Rectal smooth muscle tissue (tissue), 1 donor: ENCODE data around the gene CCDC89.
"Not testable (repeated sequence)": the region's sequence is repeated elsewhere in the genome, so short reads cannot be mapped to it uniquely, and the experiment has no call there.

Experiments
- H3K27ac ChIP-seq: one replicate; pipeline ENCODE4 v1.7.0; 2013; ENCODE audit warnings: low read depth, low read length, inconsistent platforms
- H3K27me3 ChIP-seq: one replicate; pipeline ENCODE4 v1.7.0; 2013; ENCODE audit warnings: low read length; ENCODE audit not compliant: control insufficient read depth, insufficient read depth
- H3K36me3 ChIP-seq: one replicate; pipeline ENCODE4 v1.7.0; 2013; ENCODE audit warnings: low read length; ENCODE audit not compliant: control insufficient read depth, insufficient read depth
- H3K4me1 ChIP-seq: one replicate; pipeline ENCODE4 v1.7.0; 2013; ENCODE audit warnings: low read length; ENCODE audit not compliant: control insufficient read depth, insufficient read depth
- H3K4me3 ChIP-seq: one replicate; pipeline ENCODE4 v1.7.0; 2013; ENCODE audit warnings: low read length
- H3K9ac ChIP-seq: one replicate; pipeline ENCODE4 v1.7.0; 2013; ENCODE audit warnings: low read length

The CCDC89 gene

DNA sequence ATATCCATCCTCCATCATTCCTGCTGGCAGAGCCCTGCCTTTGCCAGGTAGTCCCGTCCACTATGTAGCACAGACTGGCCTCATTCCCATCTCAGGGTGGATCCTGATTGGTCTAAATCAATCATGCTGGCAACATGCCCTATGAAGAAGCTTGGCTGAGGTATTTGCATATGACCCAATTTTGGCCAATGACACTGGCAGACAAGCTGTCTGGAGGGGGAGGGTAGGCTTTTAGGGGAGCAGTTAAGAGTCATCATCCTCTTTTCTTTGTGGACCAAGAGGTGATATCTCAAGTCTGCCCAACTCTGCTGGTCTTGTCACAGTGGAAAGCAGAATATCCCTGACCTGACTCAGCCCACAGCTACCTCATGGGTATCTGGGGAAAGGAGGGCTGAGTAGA, 5.1 kb downstream of the CCDC89 start:
- H3K27ac ChIP-seq, result no peak overlapping the region
- no peaks in the 10 kb centered on the region for H3K27me3 ChIP-seq
- H3K4me3 ChIP-seq, result no peak overlapping the region

DNA sequence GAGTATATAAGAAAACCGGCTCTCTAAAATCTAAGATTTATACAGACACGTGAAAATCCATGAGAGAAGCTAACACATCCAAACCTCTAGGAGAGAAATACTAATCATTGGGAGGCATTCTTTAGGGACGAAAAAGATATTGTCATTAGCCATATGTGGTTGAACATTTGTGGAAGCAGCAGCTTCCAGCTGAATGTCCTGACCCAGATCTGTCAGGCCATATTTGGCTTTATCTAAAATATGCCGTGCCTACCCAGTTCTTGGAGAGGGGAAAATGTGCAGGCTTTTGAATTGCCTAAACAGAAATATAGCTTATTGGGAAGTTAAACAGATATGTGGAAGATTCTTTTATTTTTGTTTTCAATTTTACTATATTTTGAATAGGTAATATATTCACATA, 6.4 kb downstream of the CCDC89 start:
- no peak overlapping the region for H3K4me3 ChIP-seq
- no peaks in the 10 kb centered on the region for H3K36me3 ChIP-seq
- H3K27ac ChIP-seq, result no peak overlapping the region
- no peak overlapping the region for H3K9ac ChIP-seq
- H3K4me1 ChIP-seq, result no peaks in the 10 kb centered on the region
- H3K27me3 ChIP-seq, result no peaks in the 10 kb centered on the region

More for the DNA sequence above, 5.1 kb downstream of the CCDC89 start:
- Histone ChIP-seq H3K9ac (no peak overlapping the region), H3K4me1 (peaks cover 11% of the 10 kb centered on the region), H3K36me3 (no peaks in the 10 kb centered on the region)

DNA sequence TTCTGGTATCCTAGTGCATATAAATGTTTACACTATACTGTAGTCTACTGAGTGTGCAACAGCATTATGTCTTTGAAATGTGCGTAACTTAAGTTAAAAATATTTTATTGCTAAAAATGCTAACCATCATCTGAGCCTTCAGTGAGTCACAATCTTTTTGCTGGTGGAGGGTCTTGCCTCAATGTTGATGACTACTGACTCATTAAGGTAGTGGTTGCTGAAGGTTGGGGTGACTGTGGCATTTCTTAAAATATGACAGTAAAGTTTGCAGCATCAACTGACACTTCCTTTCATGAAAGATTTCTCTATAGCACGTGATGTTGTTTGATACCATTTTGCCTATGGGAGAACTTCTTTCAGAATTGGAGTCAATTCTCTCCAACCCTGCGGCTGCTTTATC, 12.6 kb downstream of the CCDC89 start:
- Histone ChIP-seq H3K4me3 (no peak overlapping the region), H3K9ac (no peak overlapping the region), H3K27me3 (no peaks in the 10 kb centered on the region), H3K27ac (no peak overlapping the region), H3K4me1 (no peaks in the 10 kb centered on the region), H3K36me3 (no peaks in the 10 kb centered on the region)

DNA sequence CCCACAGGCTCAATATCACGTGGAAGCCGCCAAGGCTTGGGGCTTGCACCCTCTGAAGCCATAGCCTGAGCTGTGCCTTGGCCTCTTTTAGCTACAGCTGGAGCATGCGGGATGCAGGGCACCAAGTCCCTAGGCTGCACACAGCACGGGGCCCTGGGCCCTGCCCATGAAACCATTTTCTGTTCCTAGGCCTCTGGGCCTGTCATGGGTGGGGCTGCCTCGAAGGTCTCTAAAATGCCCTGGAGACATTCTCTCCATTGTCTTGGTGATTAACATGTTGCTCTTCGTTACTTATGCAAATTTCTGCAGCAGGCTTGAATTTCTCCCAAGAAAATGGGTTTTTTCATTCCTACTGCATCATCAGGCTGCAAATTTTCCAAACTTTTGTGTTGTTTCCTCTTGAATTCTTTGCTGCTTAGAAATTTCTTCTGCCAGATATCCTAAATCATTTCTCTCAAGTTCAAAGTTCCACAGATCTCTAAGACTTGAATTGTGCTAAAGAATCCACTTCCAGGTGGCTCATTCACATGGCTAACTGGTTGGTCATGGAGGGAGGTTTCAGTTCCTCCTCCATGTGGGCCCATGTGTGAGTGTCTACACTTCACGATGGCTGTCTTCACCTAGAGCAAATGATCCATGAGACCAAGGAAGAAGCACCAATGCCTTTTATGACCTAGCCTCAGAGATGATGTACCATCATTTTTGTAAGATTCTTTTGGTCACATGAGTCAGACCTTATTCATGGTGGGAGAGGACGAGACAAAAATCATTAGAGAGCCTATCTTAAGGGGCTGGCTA, 13.7 kb downstream of the CCDC89 start:
- no peak overlapping the region for H3K4me3 ChIP-seq
- H3K36me3 ChIP-seq, result no peaks in the 10 kb centered on the region
- H3K9ac ChIP-seq, result no peak overlapping the region
- H3K27ac ChIP-seq, result no peak overlapping the region
- H3K27me3 ChIP-seq, result no peaks in the 10 kb centered on the region
- H3K4me1 ChIP-seq, result no peaks in the 10 kb centered on the region

DNA sequence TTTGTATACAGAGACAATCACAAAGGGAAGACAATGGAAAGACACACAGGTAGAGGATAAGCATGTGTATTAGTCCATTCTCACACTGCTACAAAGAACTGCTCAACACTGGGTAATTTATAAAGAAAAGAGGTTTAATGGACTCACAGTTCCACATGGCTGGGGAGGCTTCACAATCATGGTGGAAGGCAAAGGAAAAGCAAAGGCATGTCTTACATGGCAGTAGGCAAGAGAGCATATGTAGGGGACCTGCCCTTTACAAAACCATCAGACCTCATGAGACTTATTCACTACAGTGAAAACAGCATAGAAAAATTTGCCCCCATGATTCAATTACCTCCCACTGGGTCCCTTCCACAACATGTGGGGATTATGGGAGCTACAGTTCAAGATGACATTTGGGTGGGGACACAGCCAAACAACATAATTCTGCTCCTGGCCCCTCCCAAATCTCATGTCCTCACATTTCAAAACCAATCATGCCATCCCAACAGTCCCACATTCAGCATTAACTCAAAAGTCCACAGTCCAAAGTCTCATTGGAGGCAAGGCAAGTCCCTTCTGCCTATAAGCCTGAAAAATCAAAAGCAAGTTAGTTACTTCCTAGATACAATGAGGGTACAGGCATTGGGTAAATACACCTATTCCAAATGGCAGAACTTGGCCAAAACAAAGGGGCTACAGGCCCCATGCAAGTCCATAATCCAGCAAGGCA, 14.9 kb downstream of the CCDC89 start:
- not testable (repeated sequence) for H3K9ac ChIP-seq, H3K27me3 ChIP-seq, H3K36me3 ChIP-seq, H3K4me3 ChIP-seq, H3K27ac ChIP-seq, H3K4me1 ChIP-seq

DNA sequence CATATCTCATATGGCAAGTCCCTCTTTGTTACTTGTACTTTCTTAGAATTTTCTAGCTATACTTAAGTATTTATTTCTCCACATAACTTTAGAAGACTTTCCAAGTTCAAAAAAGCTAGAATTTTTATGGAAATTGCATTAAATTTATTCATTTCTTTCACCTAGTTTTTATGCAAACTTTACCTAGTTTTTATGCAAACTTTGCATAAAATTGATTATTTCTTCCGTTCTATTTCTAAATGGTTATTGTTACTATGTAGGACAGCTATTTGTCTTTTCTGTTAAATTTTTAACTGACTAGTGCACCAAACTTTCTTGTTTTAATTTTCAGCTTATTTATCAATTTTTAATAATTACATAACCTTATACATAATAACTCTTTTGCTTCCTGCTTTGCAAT, 17.8 kb downstream of the CCDC89 start:
- Histone ChIP-seq H3K27ac (no peak overlapping the region), H3K27me3 (no peaks in the 10 kb centered on the region), H3K36me3 (no peaks in the 10 kb centered on the region), H3K4me3 (no peak overlapping the region), H3K4me1 (peaks cover under 1% of the 10 kb centered on the region), H3K9ac (no peak overlapping the region)

DNA sequence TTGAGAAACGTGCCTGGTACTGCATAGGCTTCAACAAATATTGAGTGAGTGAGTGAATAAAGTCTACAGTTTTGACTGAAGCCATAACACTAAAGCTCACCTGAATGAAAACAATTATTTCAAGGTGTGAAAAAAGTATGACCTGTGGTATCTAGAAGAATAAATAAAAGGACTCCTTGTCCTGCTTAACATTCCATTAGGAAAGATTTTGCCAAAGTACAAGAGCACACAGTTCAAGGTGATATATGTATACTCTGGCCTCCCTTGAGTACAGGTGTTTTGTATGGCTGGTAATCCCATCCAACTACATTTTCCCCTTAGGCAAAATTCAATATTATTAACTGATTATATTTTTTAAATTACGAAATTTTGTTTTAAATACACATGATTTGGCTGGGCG, 19.3 kb downstream of the CCDC89 start:
- Histone ChIP-seq H3K9ac (no peak overlapping the region), H3K4me3 (no peak overlapping the region), H3K27me3 (no peaks in the 10 kb centered on the region), H3K4me1 (peaks cover 11% of the 10 kb centered on the region), H3K36me3 (no peaks in the 10 kb centered on the region), H3K27ac (no peak overlapping the region)

DNA sequence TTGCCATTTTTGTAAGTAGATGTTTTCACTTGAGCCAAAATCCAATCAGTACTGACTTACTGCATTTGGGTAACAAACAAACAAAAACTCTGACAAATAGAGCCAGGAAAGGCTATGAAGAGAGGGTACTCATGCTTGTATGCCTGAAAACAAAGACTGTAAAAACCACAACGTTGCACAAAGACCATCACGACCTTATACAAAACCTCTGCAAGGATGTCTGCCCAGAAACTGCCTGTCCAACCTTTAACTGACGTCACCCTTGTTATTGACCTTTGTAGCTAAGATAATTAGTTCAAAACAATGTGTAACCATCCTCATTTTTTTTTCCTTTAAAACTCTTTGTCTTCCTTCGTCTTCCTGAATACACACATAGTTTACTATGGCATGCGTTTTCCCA, 20.3 kb downstream of the CCDC89 start:
- Histone ChIP-seq H3K9ac (no peak overlapping the region), H3K27ac (no peak overlapping the region), H3K36me3 (no peaks in the 10 kb centered on the region), H3K4me3 (no peak overlapping the region), H3K4me1 (peaks cover 13% of the 10 kb centered on the region), H3K27me3 (no peaks in the 10 kb centered on the region)

DNA sequence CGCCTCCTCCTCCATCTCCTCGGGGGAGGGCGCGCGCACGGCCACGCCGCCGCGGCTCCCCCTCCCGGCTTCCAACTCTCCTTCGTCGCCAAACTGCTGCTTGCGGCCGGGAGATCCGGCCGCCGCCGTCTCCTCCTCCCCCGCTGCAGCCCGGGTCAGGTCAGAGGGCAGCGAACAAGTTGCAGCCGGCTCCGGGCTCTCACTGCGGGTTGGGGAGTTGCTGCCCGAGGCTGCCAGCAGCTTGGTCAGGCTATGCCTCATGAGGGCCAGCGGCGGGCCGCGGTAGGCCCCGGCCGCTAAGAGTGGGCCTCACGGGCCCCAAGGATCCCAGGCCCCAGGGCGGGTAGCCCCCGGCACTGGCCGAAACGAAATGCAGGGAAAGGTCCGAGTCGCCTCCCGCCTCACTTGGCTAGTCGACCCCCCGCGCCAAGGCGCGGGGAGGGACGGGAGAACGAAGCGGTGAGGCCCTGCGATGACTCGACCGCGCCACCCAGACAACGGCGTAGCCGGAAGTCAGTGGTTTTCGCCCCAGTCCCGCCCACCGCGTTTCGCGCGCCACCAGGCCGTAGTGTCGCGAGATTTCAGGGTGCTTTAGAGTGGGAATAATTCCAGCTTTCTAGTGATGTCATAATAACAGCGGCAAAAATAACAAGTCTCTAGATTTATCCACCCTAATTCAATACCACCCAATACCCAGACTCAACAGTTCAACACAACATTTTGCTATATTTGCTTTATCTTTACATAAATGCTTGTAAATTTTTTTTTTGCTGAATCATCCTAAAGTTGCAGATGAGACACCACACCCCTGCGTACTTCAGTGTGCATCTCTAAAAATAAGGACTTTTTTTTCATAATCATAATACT, 21.1 kb downstream of the CCDC89 start, which contains the start of gene CREBZF:
TSS of gene CREBZF (minus strand) at position 515 of the 867 bp plus-strand sequence. CDS start at position 261, 254 bp downstream.
- H3K36me3 ChIP-seq, result no peaks in the 10 kb centered on the region

DNA sequence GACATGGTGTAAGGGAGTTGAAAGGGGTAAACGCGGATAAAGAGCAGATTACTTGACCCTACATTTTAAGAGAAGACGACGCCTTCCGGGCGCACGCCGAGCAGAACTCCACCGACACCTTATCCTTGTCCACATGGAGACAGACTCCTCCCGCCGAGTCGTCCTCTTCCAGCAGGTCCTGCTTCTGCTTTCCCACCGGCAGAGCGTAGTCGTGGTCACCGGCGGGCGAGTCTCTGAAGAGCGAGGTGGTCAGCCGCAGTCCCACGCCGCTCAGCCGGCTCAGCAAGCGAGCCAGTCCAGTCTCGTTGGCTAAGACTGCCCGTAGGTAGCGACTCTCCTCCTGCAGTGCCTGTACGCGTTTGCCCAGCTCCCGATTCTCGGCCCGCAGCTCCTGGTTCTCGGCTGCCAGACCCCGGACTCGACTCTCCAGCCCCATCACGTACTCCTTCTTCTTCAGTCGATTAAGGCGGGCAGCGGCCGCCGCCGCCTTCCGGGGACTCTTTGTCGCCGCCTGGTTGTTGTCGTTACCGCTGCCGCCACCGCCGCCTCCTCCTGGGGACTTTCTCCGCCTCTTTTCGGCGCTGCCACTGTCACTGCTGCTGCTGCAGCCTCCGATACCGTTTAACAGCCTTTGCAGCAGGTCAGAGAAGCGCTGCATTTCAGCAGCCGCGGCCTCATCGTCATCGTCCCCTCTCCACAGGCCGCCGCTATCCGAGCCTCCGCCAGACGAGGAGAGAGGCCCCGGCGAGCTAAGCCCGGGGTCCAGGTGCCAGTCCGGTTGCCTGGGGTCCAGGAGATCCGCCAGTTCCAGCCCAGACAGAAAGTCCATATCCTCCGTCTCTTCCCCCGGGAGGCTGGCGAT, 22.0 kb downstream of the CCDC89 start:
- Histone ChIP-seq H3K36me3 (peaks cover 3% of the 10 kb centered on the region), H3K9ac (peak overlapping the region; percentile 95), H3K27ac (peak overlapping the region; percentile 93), H3K4me3 (peak overlapping the region; percentile 100), H3K4me1 (peaks cover 17% of the 10 kb centered on the region), H3K27me3 (no peaks in the 10 kb centered on the region)

More for the DNA sequence above, 21.1 kb downstream of the CCDC89 start, which contains the start of gene CREBZF:
- Histone ChIP-seq H3K4me1 (peaks cover 17% of the 10 kb centered on the region), H3K27me3 (no peaks in the 10 kb centered on the region), H3K9ac (peak within 1 kb of the TSS; percentile 95), H3K4me3 (peak within 1 kb of the TSS; percentile 100), H3K27ac (peak within 1 kb of the TSS; percentile 93)

DNA sequence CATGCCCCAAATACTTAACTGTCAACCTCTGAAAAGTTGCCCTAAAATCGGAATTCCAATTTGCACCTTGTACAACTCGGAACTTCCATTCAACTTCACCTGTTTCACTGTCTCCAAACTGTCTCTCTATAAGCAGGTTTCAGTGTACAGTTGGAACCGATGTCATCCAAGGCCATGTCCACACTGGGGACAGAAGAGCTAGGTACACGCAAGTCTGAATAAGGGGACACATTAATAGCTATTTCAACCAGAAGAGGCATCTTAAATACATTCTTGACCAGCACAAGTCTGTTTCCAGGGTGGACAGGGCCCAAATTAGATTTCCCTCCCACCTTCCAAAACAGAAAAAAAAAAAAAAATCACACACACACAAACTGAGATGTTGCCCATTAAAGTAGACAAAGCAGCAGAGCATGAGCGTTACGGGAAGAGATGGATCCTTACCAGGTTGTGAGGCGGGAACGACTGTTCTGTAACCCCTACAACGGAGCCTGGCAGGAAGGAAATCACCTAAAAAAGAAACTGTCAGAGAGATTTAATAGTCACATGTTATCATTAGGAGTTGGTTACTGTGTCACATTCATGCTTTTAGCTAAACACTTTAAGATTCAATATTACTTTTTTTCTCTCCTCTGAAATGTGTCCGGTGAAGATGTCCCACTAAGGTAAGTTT, 22.8 kb downstream of the CCDC89 start:
- H3K4me3 ChIP-seq, result peak overlapping the region; percentile 100
- H3K27me3 ChIP-seq, result no peaks in the 10 kb centered on the region
- peaks cover 17% of the 10 kb centered on the region for H3K4me1 ChIP-seq
- H3K27ac ChIP-seq, result peak overlapping the region; percentile 93
- peaks cover 3% of the 10 kb centered on the region for H3K36me3 ChIP-seq
- H3K9ac ChIP-seq, result peak overlapping the region; percentile 95
